GM18868 (cell line): ENCODE measurements around the gene RBFOX1.

Experiments
- ATAC-seq: cut with Tn5 transposase; IDR thresholded peaks from one replicate; pipeline ENCODE4 v1.9.1; 2021; ENCODE audit warnings: mild to moderate bottlenecking, moderate library complexity; ENCODE audit not compliant: unreplicated experiment

Gene RBFOX1

DNA sequence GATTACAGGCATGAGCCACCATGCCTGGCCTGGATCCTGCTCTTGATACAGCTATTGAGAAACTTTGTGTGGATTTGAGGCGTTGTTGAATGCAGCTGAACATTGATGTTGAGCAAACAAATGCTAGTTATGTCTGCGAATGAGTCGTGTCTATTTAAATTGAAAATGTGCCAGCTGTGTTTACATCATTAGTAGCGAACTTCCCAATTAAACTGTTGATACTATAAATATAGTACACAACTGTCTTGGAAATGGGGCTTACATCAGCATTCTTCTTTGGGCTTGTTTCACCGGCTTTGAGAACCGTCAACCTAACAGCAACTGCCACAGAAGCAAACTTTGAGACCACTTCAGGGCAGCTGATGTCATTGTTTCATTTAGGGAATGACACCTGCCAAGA lies 251.9 kb downstream of the RBFOX1 start:
- ATAC-seq = no peak

- no peak for ATAC-seq
These were observed 253.1 kb downstream of the RBFOX1 start for GRCh38 chr16:7585705-7586104.

- no peak for ATAC-seq
These were observed 258.3 kb downstream of the RBFOX1 start for GRCh38 chr16:7590934-7591333.

- no peak for ATAC-seq
These were observed 263.7 kb downstream of the RBFOX1 start for GRCh38 chr16:7596308-7596707.

DNA sequence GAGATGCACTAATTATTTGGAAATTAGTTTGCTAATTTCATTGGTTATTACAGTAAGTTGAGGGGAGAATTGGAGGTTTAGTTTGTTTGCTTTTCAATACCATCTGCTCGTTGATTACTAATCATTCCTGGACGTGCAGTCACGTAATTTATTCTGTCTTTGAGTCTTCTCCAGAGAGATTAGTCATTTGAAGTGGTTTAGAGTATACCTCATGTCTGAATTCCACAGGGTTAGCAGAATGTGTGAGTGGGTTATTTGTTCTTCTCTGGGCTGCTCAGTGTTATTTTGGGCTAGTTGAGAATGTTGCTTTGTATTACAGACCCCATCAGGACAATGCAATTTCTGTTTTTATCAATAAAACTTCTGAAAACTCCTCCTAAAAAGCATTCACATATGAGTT lies 265.0 kb downstream of the RBFOX1 start:
- no peak for ATAC-seq

- ATAC-seq = no peak
These were observed 268.5 kb downstream of the RBFOX1 start for GRCh38 chr16:7601100-7601499.

DNA sequence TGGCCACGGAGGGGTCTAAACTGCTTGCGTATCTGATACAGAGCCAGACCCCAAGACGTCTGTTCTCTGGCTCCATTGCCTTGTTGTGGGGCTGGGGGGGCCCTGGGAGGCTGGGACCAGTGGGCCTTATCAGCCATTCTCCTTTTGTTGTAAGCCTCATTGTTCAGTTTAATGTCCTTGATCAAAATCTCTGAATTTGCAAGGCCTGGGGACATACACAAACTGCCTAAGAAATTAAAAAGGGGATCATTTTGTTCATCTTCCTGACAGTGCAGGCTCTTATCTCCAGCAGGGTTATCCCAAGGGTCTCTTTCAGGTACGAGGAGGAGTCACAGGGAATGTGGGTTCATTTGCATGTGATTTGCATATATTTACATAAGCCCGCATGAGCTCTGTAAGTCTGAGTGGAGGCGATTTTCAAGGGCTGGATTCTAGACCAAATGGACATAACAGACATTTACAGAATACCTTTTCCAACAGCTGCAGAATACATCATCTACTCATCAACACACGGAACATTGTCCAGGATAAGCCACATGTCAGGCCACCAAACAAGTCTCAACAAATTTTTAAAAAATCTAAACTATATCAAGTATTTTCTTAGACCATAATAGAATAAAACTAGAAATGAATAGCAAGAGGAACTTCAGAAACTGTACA lies 269.8 kb downstream of the RBFOX1 start:
- no peak for ATAC-seq

GRCh38 chr16:7605812-7606211 lies 273.2 kb downstream of the RBFOX1 start:
- ATAC-seq = no peak

DNA sequence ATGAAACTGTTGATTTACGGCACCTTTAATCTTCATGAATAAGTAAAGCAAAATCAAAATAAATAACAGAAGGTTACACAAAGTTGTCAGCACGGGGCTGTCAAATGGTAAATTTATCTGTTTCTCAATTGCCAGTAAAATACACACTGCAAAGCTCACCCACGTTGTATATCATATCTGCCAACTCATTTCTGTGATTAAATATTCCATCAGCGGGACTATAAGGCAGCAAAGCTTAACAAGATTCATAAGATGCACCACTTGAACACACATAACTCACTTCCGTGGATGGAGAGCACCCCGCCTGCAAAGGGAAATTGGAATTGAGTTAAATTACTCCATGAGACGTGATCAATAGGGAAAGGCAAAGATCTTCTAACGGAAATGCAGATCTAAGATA lies 280.0 kb downstream of the RBFOX1 start:
- no peak for ATAC-seq

DNA sequence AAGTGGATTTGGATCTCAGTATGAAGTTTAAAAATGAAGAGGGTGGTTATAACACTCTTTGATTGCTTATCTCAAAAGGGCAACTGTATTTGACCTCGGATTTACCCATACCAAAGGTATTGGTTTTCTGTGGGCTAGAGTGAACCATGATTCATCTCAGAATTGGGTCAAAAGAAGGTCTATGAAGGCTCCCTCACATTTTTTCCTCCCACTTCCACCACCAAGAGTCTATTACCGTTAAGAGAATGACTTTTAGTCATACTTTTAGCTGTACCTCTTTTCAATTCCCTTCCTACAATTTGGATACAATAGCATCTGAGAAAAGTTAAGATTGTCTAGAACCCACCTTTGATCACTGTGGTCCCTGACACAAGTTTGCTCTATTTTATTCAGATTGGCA lies 280.9 kb downstream of the RBFOX1 start:
- ATAC-seq = no peak

DNA sequence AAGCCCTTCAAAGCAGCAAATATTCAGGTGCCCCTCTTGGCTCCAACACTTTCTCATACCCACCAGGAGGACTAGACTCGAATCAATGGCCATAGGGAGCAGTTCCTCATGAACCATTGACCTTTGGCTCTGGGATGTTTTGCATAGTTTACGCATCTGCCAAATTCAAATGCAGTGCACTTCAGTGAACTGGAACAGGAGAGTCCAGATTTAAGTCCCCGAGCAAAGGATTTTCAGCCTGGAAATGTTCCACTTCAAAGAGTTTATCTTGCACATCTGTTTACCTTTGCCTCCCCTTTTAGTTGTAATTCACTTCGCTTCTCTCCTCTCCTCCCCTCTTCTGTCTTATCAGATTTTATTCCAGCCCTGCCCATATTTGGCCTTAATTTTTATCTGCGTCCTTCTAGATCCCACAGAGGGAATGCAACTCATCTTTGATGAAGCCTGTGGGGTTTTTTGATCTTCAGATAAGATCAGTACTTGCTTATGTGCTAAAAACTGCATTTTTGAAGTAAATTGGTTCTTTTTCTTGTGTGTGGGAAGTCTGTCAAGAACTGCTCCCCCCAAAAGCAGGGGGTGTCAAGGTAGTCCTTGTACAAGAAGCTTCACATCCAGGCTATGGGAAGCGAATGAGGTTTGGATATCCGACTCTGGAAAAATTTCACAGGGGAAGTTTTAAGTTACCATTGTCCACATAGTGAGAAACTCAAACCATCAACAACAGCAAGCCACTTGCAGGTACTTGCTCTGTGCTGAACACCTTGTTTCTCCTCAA lies 281.6 kb downstream of the RBFOX1 start:
- ATAC-seq = no peak

DNA sequence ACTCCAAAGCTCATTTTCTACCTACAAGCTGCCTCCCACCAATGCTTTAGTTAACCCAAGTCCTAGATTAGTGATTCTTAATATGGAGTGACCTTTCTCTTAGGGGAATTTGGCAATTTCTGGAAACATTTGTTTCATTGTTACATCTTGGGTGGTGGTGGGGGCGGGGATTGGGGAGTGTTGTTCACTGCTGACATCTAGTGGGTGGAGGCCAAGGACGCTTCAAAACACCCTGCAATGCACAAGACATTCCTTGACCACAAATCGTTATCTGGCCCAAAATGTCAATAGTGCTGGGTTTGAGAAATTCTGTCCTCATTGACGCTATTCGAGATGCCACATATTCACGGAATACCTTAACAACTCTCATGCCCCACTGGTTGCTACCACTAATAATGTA lies 282.9 kb downstream of the RBFOX1 start:
- no peak for ATAC-seq

- no peak for ATAC-seq
These were observed 292.5 kb downstream of the RBFOX1 start for GRCh38 chr16:7624871-7625766.

GRCh38 chr16:7628981-7629380 lies 296.3 kb downstream of the RBFOX1 start:
- ATAC-seq = no peak

DNA sequence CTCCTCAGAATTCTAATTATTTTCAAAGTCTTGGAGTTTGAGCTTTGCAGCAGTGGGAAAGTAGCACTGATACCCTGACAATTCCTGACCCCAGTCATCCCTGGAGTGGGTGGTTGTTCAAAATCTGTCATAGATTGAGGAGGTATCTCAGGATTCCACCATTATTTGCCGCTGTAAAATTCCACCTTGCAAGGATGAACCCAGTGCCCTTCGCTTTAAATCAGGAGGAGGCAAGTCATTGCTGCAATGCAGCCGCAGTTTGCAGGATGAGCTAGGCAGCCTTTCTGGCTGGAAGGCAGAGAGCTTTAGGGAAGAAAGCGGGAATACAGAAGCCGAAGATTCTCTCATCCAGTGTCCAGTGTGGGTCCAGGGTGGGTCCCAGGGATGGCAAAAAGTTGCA lies 296.9 kb downstream of the RBFOX1 start:
- no peak for ATAC-seq

- no peak for ATAC-seq
These were observed 304.8 kb downstream of the RBFOX1 start for GRCh38 chr16:7637446-7637845.

GRCh38 chr16:7638306-7638705 lies 305.7 kb downstream of the RBFOX1 start:
- no peak for ATAC-seq

DNA sequence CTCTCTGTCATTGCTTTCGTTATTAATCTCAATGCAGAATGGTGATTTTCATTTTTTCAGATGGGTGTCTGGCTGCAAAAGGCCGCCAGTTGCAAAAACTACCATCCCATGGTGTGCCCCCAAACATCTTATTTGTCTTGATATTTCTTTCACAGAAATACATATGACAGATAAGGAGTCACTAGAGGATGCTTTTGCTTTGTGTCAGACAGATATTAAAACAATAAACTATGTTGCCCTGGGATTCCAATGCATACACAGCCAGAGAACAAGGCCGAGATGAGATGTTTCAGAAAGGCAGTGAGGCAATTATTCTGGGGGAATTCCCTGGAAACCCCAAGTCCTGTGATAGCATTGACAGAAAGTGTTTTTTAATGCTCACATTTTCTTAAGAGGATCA lies 307.7 kb downstream of the RBFOX1 start:
- ATAC-seq = no peak

DNA sequence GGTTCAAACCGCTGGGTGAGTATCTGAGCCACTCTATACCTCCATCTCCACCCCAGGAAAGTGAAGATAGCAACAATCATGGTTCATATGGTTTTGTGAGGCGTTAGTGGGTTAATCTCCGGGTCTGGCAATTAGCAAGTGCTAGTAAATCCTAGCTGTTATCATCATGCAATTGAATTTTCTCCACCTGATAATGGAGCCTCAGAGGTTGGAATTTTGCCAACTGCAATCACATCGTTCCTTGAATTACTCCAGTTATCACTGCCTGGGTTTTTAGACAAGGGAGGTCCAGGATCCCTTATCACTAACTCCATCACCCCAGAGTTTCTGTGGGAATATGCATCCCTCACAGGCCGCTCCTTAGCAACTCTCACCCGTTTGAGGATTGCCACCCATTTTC lies 311.5 kb downstream of the RBFOX1 start:
- no peak for ATAC-seq

DNA sequence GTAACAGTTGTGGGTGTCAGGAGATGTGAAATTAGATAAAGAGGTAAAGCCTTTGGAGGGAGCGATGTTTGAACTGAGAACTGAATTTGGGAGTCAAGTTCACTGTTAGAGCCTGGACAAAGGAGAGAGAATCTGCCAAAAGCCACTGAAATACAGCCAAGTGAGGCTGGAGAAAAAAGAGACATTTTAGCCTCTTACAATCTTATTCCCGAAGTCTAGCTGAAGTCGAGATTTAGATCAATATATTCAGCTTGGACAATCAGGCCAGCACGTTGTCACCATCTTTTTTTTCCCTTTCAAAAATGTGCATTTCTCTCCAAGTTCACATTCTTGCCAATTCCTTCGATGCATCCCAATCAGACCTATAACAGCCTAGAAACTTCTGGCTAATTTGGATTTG lies 312.2 kb downstream of the RBFOX1 start:
- ATAC-seq = no peak

DNA sequence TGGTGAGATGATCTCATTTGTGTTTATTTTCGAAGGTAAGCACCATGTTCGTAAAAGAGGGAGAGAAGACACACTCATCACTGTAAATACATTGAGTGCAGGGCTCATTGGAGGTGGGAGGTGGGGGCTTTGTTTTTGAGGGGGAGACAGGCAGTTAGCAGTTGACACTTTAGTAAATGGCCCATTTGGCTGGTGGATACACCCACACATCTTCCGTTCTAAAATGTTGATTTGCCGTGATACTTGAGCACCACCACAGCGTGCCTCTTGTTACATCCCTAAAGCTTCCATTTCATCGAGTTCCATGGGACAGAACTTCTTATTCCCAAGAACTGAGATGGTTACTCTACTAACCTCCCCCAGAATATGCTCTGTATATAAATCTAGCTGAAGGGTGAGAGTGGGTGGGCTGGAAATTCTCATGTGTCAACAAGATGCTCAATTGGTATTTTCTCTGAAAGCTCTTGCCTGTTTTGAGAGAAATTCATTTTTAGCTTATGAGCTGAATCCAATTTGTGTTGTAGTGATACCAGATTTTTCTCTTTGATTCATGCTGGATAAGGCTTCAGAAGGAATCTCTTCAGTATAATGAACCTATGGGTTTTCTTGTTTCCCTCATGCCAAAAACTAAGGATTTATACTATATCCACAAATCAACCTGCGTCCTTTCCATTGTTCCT lies 314.3 kb downstream of the RBFOX1 start:
- ATAC-seq = no peak
